GM18517 (cell line): ENCODE measurements around the gene CD34.
"Not testable (repeated sequence)": the region's sequence is repeated elsewhere in the genome, so short reads cannot be mapped to it uniquely, and the experiment has no call there.

Experiments used
- ATAC-seq: cut with Tn5 transposase; IDR thresholded peaks from one replicate; pipeline ENCODE4 v1.9.1; 2021; ENCODE audit warnings: mild to moderate bottlenecking, moderate library complexity; ENCODE audit not compliant: unreplicated experiment

CD34 gene

DNA sequence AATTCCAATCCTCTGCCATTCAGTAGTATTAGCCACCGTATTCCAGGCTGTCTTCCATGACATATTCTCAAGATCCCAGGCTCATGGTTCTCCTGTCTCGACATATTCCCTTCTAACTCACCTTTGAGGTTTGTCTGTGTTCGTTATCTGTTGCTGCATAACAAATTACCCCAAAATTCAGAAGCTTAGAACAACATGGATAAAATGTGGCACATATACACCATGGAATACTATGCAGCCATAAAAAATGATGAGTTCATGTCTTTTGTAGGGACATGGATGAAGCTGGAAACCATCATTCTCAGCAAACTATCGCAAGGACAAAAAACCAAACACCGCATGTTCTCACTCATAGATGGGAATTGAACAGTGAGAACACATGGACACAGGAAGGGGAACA lies 33.0 kb downstream of the CD34 start:
- not testable (repeated sequence) for ATAC-seq

GRCh38 chr1:207876131-207876530 lies 34.8 kb downstream of the CD34 start:
- no peak for ATAC-seq

DNA sequence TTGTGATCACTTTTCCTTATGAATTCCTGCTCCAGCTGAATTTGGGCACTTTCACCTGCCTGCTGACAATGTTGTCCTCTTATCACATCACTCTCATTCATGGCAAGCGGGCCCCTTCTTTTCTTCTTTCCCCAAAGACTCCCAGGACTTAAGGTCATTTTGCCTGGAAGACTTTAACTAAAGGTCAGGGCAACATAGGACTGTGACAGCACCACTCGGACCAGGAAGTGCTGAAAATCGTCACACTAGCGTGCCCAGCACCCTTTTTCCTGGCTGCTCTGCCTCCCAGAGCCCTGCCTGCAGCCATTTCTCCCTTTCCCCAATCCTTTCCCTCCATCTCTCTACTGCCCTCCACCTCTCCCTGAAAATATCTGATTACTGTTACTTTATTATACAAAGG lies 35.4 kb downstream of the CD34 start:
- ATAC-seq: no peak

DNA sequence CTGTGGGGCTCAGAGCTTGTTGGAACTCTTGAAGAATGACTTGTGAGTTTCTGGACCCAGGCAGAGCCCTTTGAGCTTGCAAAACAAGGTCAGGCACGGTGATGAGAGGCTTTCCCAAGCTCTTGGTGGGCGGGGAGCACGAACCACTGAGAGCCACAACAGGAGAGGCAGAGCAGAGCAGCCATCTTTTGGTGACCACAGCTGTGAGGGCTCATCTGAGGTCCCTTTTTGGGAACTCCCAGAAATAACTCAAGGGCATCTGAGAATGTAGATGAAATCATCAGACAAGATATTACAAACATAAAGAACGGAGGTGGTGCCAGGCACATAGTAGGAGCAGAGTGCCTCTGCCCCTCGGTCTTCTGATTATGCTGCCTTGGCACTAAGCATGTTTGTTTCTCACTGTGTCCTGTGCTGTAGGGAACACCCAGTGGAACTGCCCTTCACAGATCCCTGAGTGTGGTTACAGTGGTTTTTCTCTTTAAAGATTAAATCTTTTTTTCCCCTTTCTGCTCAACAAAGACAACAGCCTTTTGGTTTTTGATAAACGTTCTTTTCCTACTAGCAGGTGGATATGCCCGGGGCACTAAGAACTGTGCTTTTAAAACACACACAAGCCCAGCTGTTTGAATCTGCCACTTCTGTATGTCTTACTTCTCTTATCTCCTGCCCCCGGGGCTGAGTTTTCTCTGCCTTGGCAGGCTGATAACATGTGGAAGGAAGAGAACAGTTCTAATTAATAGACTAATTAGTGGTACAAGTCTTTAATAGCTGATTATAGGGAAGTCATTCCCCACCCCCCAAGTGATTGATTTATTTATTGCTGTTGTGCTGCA lies 37.7 kb downstream of the CD34 start:
- no peak for ATAC-seq

DNA sequence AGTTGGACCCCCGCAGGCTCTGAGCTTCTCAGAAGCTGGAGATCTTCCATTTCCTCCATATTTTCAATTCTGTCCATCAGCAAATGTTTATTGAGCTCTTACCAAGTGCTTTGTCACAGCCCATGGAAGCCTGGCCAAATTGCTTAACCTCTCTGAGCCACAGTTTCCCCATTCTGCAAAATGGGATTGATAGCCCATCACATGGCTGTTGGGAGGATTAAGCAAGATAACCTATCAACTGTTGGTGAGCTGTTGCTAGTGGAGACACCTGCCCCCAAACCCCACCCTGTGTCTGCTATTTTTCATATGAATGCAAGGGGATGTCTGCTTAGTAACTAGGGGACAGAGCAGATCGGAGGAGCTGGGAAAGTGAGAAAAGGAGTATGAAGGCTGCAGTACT lies 38.3 kb downstream of the CD34 start:
- no peak for ATAC-seq

DNA sequence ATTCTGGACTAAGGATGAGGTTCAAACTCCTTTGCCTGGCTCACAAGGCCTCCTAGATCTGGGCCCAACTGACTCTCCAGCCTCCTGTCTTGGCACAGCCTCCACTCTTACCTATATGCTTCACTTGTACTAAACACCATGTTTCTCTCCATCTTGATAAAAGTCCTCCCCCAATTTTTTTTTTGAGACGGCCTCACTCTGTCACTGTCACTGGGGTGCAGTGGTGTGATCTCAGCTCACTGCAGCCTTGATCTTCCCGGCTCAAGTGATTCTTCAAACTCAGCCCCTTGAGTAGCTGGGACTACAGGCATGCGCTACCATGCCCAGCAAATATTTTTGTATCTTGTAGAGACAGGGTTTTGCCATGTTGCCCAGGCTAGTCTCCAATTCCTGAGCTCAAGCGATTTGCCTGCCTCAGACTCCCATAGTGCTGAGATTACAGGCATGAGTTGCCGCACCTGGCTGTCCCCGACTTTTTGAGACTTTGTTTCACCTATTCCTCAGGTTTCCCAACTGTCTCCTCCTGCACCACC lies 39.7 kb downstream of the CD34 start:
- no peak for ATAC-seq

DNA sequence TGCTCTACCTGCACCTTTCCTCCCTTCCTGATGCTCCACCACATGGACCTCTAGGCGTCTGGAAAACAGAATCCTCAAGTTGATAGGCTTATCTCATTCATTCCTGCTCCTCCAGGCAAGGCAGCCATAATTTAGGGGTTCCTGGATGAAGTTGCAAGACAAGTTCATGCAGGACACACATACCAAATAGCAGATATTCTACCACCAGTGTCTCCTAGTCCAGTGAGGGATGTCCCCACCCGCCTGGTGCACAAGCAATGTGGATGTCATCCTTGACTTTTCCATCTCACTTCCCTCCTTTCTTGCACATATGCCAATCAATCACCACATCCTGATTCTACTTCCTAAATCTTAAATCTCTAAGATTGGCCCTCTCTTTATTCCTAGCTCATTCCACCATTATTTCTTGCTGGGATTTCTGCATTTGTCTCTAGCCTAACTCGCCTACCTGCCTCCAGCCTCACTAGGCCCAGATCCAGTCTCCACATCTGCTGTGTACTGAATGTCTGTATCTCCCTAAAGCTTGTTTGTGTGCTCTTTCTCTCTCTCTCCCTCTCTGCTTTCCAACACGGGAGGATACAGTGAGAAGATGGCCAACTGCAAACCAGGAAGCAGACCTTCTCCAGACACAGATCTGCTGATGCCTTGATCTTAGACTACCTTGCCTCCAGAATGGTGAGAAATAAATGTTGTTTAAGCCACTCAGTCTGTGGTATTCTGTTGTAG lies 40.5 kb downstream of the CD34 start:
- no peak for ATAC-seq

- no peak for ATAC-seq
Measured at GRCh38 chr1:207869859-207870258, 41.1 kb downstream of the CD34 start.

- ATAC-seq: peak; percentile 67
Measured at GRCh38 chr1:207868774-207869721, 41.9 kb downstream of the CD34 start.

DNA sequence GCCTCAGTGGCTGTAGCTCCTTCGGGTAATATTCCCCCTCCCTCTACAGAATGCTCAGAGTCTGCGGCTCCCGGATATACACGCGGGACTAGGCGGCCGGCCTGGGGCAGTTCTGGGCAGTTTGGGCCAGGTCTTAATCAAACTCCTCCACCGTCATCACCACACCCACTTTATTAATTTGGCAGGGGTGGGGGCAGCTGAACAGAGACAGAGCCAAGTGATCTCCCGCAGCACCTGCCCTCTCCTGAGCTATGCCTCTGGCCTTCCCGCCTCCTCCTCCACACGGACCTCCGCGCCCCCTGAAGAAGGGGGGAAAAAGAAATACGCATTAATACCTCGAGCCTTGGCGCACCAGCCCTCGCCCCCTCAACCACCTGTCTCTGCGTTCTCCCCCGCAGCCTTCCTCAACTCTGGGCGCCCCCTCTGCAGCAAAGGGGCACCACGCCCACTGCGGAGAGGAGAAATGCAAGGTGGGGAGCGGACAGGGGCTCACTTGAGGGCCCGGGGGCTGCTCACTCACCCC lies 42.6 kb downstream of the CD34 start:
- ATAC-seq: no peak

- ATAC-seq: no peak
Measured at GRCh38 chr1:207867136-207868109, 43.5 kb downstream of the CD34 start.

GRCh38 chr1:207866471-207867135 lies 44.3 kb downstream of the CD34 start:
- ATAC-seq: no peak

DNA sequence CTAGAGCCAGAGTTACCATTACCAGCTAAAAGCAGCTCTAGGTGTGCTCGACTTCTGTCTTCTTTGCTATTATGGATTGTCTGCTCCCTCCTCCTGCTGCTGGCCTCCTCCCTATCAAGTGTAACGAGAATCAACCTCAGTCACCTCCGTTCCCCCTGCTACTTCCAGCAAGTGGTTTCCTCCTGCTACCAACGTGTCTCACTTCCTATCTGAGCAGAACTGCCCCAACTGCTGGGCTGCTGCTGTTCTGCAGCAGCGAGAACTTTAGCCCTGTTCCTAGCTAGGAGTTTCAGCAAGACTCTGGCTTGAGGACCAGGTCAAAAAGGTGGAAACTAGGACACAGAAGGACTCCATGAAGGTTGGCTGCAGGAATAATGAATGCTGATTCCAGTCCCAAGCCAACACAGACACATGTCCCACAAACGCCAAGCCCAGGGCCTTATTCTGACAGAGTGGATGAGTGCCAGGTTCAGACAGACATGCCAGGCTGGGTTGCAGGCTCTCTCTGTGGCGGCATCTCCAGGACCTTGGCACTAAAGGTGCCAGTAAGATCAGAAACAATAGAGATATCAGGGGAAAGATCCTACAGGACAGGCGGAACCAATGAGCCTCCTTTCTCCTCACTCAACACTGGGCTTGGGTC lies 46.9 kb downstream of the CD34 start:
- ATAC-seq: no peak

DNA sequence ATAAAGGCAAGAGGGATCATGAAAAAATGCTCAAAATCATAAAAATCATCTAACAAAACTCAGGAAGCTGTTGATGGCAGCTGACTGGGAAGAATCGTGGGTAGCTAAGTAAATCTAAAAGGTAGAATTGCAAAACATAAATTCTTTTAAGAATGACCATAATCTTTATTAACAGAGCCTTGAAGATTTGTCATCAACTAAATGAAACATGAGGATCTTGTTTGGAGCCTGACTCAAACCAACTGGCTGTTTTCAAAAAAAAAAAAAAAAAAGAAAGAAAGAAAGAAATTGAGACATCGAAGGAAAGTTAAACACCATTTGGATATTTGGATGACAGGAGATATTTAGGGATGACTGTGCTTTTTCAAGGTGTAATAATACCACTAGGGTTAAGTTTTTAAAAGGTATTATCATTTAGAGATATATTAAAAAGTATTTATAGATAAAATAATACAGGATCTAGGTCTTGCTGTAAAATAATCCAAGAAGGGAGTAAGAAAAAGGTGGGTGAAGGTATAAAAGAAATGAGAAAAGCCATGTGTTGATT lies 48.6 kb downstream of the CD34 start:
- no peak for ATAC-seq

DNA sequence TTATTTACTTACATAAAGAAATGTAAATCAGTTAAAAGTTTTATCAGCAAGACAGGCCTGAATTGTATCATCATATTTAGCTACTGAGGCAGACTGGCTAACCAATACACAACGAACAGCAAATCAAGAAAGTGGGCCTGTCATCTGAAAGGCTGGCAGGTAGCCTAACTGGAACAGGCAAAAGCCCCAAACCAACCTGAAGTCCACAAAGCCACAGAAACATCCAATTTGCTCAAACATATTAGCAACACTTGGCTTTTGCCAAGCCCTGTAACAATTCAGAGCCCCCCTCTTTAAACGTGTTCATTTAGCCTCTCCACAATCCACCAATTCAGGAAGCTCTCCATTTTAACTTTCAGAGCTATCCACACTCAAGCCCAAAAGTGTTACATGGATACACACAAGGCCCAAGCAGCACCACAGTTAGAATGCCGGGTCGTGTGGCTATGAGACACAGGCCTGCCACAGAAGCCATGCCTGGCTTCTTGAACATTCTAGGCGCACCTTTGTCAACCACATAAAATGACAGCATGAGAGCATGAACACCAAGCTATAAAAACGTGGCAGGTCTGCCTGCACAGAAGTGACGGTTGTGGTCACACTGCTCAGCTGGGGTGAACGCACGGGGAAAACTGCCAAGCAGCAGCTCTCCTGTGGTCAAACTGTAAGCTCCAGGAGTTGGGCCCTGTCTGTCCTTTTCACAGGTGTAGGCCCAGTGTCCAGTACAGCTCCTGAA lies 49.3 kb downstream of the CD34 start:
- ATAC-seq: no peak

- no peak for ATAC-seq
Measured at GRCh38 chr1:207860531-207860930, 50.4 kb downstream of the CD34 start.

GRCh38 chr1:207858806-207859205 lies 52.1 kb downstream of the CD34 start:
- no peak for ATAC-seq

DNA sequence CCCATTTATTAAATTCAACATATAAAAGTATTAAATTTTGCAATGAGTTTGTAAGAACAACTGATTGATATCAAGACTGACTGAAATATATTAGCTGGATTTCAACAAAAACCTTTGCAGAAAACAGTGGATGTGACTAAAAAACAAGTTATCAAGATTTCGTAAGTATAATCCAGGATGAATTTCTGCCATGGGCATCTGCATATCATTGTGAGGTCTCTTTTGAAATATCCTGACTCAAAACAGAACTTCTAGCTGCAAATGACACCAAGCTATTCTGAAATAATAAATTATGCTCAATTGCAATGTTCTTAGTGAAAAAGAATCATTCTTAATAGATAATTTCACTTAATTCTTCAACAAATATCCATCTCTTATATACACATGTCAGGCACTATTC lies 52.6 kb downstream of the CD34 start:
- no peak for ATAC-seq
